CD8-positive, alpha-beta memory T cell (primary cell): ENCODE results near the gene MDN1. TPM values are rescaled to one million over a fixed set of nuclear protein-coding genes. Genes with fewer than 3 reads are reported as not detected.

Experiments
- CTCF ChIA-PET: fragments of 350-600 bp; sonication (Branson Sonifier 250); formaldehyde crosslinking; loops from one replicate; lab custom pipeline; 2021; ENCODE audit warnings: antibody characterized with exemption; lab: Charles Lee
- POLR2A ChIA-PET: fragments of 350-600 bp; sonication (Branson Sonifier 250); formaldehyde crosslinking; loops from one replicate; lab custom pipeline; 2021; ENCODE audit warnings: antibody characterized with exemption; lab: Charles Lee
- DNase-seq, 5 donors: peaks; one replicate each; pipeline versions ENCODE4 v3.0.0 to v3.0.0-alpha.2; 2020 to 2022; ENCODE audit warnings: mixed read lengths in 1 of 5
- H3K27ac ChIP-seq: one replicate; pipeline ENCODE4 v1.7.0; 2013; ENCODE audit warnings: low read depth, mild to moderate bottlenecking, low read length, moderate library complexity
- H3K27me3 ChIP-seq: 2 replicates; pipeline ENCODE4 v1.7.0; 2013; ENCODE audit warnings: low read length, mild to moderate bottlenecking; ENCODE audit not compliant: insufficient read depth, poor library complexity, severe bottlenecking
- H3K36me3 ChIP-seq: 2 replicates; pipeline ENCODE4 v1.7.0; 2013; ENCODE audit warnings: mild to moderate bottlenecking, low read length, moderate library complexity; ENCODE audit not compliant: insufficient read depth
- H3K4me1 ChIP-seq: 2 replicates; pipeline ENCODE4 v1.7.0; 2013; ENCODE audit warnings: mild to moderate bottlenecking, low read length, moderate library complexity; ENCODE audit not compliant: insufficient read depth
- H3K4me3 ChIP-seq: 2 replicates; pipeline ENCODE4 v1.7.0; 2013; ENCODE audit warnings: mild to moderate bottlenecking, low read length
- H3K9me3 ChIP-seq: 2 replicates; pipeline ENCODE4 v1.7.0; 2013; ENCODE audit warnings: mild to moderate bottlenecking, low read length
- H3K27ac Mint-ChIP-seq, 8 donors: one replicate each; pipeline ENCODE4 v1.8.0; 2020 to 2021; ENCODE audit warnings: mixed read lengths in 8 of 8, mild to moderate bottlenecking in 6 of 8, inconsistent platforms in 3 of 8, moderate library complexity in 3 of 8
- H3K27me3 Mint-ChIP-seq, 2 donors: one replicate each; pipeline ENCODE4 v1.8.0; 2020 to 2021; ENCODE audit warnings: mixed read lengths in 2 of 2, mild to moderate bottlenecking in 1 of 2, moderate library complexity in 1 of 2
- H3K36me3 Mint-ChIP-seq, 3 donors: one replicate each; pipeline ENCODE4 v1.8.0; 2020 to 2021; ENCODE audit warnings: mixed read lengths in 3 of 3, inconsistent platforms in 1 of 3, mild to moderate bottlenecking in 1 of 3
- H3K4me1 Mint-ChIP-seq, 3 donors: one replicate each; pipeline ENCODE4 v1.8.0; 2020 to 2021; ENCODE audit warnings: mixed read lengths in 3 of 3, inconsistent platforms in 1 of 3, mild to moderate bottlenecking in 1 of 3
- H3K4me3 Mint-ChIP-seq, 7 donors: one replicate each; pipeline ENCODE4 v1.8.0; 2020 to 2021; ENCODE audit warnings: mixed read lengths in 7 of 7, mild to moderate bottlenecking in 6 of 7, moderate library complexity in 4 of 7, inconsistent platforms in 2 of 7
- H3K9me3 Mint-ChIP-seq, 5 donors: one replicate each; pipeline ENCODE4 v1.8.0; 2020 to 2022; ENCODE audit warnings: mixed read lengths in 5 of 5, mild to moderate bottlenecking in 3 of 5, moderate library complexity in 2 of 5, inconsistent platforms in 1 of 5
- polyA plus RNA-seq: library from polyadenylated mRNA; unstranded; fragments of 300-500 nt; fragmentation: Illumina TruSeq; gene quantifications from one replicate; pipeline ENCODE4 v1.2.3, GENCODE V29; 2021
- total RNA-seq, 2 experiments: library from RNA; stranded (reverse); gene quantifications; one replicate each; pipeline ENCODE4 v1.2.3, GENCODE V29; 2021

Gene MDN1
- total and polyA plus RNA-seq, 3 experiments from 2014 or later = 8.6 to 63.6 (median 63.3) TPM

- H3K27me3 Mint-ChIP-seq = no peaks in the 10 kb centered on the region
- H3K27ac Mint-ChIP-seq = no peak overlapping the region
- Histone ChIP-seq H3K4me1 (no peaks in the 10 kb centered on the region), H3K36me3 (no peaks in the 10 kb centered on the region), H3K4me3 (no peak overlapping the region), H3K27ac (no peak overlapping the region), H3K27me3 (no peaks in the 10 kb centered on the region), H3K9me3 (no peaks in the 10 kb centered on the region)
- H3K9me3 Mint-ChIP-seq = no peaks in the 10 kb centered on the region
- no peak for DNase-seq
- ChIA-PET POLR2A (no interaction called here), CTCF (interaction anchor here (1.3 to 2.9 kb wide), 2 partner anchors 173 to 233 kb away, joined by 5 to 13 read pairs; no protein-coding TSS in a partner anchor)
- no peaks in the 10 kb centered on the region for H3K36me3 Mint-ChIP-seq
- no peaks in the 10 kb centered on the region for H3K4me1 Mint-ChIP-seq
- no peak overlapping the region for H3K4me3 Mint-ChIP-seq
Measured at GRCh38 chr6:89604653-89605052, 214.9 kb downstream of the MDN1 start.

GRCh38 chr6:89602166-89602565 lies 217.4 kb downstream of the MDN1 start:
- no peaks in the 10 kb centered on the region for H3K36me3 ChIP-seq
- H3K36me3 Mint-ChIP-seq = peaks cover 0 to 4% (median 0%) of the 10 kb centered on the region in 3 donors
- H3K4me3 ChIP-seq = no peak overlapping the region
- DNase-seq = no peak
- no peaks in the 10 kb centered on the region for H3K9me3 Mint-ChIP-seq
- H3K27me3 Mint-ChIP-seq = no peaks in the 10 kb centered on the region
- peak overlapping the region in 1 of 8 donors; percentile 82 for H3K27ac Mint-ChIP-seq
- H3K27me3 ChIP-seq = no peaks in the 10 kb centered on the region
- H3K4me3 Mint-ChIP-seq = no peak overlapping the region
- H3K4me1 Mint-ChIP-seq = peaks cover 0 to 1% (median 0%) of the 10 kb centered on the region in 3 donors
- ChIA-PET CTCF (no interaction called here), POLR2A (no interaction called here)
- no peak overlapping the region for H3K27ac ChIP-seq
- H3K4me1 ChIP-seq = no peaks in the 10 kb centered on the region
- H3K9me3 ChIP-seq = no peaks in the 10 kb centered on the region

GRCh38 chr6:89599727-89600126 lies 219.9 kb downstream of the MDN1 start:
- peaks cover 12% of the 10 kb centered on the region for H3K4me1 ChIP-seq
- no peaks in the 10 kb centered on the region for H3K9me3 Mint-ChIP-seq

GRCh38 chr6:89597988-89598387 lies 221.6 kb downstream of the MDN1 start:
- Histone ChIP-seq H3K27me3 (no peaks in the 10 kb centered on the region), H3K36me3 (no peaks in the 10 kb centered on the region), H3K4me3 (no peak overlapping the region), H3K9me3 (no peaks in the 10 kb centered on the region), H3K4me1 (peaks cover 12% of the 10 kb centered on the region), H3K27ac (no peak overlapping the region)
- CTCF ChIA-PET = interaction anchor here (1.7 kb wide), 1 partner anchor 165 kb away, joined by 5 read pairs; no protein-coding TSS in a partner anchor
- Mint-ChIP-seq H3K27ac (no peak overlapping the region), H3K27me3 (peaks cover 0 to 1% of the 10 kb centered on the region in 2 donors), H3K9me3 (no peaks in the 10 kb centered on the region), H3K36me3 (peaks cover 0 to 12% (median 0%) of the 10 kb centered on the region in 3 donors), H3K4me3 (no peak overlapping the region), H3K4me1 (peaks cover 11 to 14% (median 14%) of the 10 kb centered on the region in 3 donors)
- DNase-seq = no peak
- POLR2A ChIA-PET = no interaction called here

More at GRCh38 chr6:89599727-89600126, 219.9 kb downstream of the MDN1 start:
- H3K36me3 Mint-ChIP-seq = peaks cover 0 to 7% (median 0%) of the 10 kb centered on the region in 3 donors
- H3K27ac Mint-ChIP-seq = no peak overlapping the region
- Histone ChIP-seq H3K4me3 (no peak overlapping the region), H3K9me3 (no peaks in the 10 kb centered on the region), H3K27me3 (no peaks in the 10 kb centered on the region), H3K36me3 (no peaks in the 10 kb centered on the region), H3K27ac (no peak overlapping the region)
- H3K27me3 Mint-ChIP-seq = peaks cover 0 to 1% of the 10 kb centered on the region in 2 donors
- ChIA-PET CTCF (interaction anchor here (1.4 to 1.5 kb wide), 2 partner anchors 9 to 10 kb away, joined by 4 to 6 read pairs; no protein-coding TSS in a partner anchor), POLR2A (no interaction called here)
- no peak overlapping the region for H3K4me3 Mint-ChIP-seq
- H3K4me1 Mint-ChIP-seq = peaks cover 11 to 14% (median 14%) of the 10 kb centered on the region in 3 donors
- DNase-seq = no peak

GRCh38 chr6:89597372-89597771 lies 222.2 kb downstream of the MDN1 start:
- Histone ChIP-seq H3K4me1 (peaks cover 12% of the 10 kb centered on the region), H3K27me3 (no peaks in the 10 kb centered on the region), H3K4me3 (no peak overlapping the region), H3K27ac (no peak overlapping the region), H3K36me3 (no peaks in the 10 kb centered on the region), H3K9me3 (no peaks in the 10 kb centered on the region)
- ChIA-PET POLR2A (no interaction called here), CTCF (interaction anchor here (1.7 kb wide), 1 partner anchor 165 kb away, joined by 5 read pairs; no protein-coding TSS in a partner anchor)
- Mint-ChIP-seq H3K4me1 (peaks cover 11 to 14% (median 14%) of the 10 kb centered on the region in 3 donors), H3K36me3 (peaks cover 0 to 12% (median 0%) of the 10 kb centered on the region in 3 donors), H3K27me3 (peaks cover 0 to 1% of the 10 kb centered on the region in 2 donors), H3K27ac (no peak overlapping the region), H3K9me3 (no peaks in the 10 kb centered on the region), H3K4me3 (no peak overlapping the region)
- no peak for DNase-seq

GRCh38 chr6:89596484-89596883 lies 223.1 kb downstream of the MDN1 start:
- peaks cover 0 to 12% (median 0%) of the 10 kb centered on the region in 3 donors for H3K36me3 Mint-ChIP-seq
- H3K4me3 ChIP-seq = no peak overlapping the region
- peaks cover 11 to 14% (median 14%) of the 10 kb centered on the region in 3 donors for H3K4me1 Mint-ChIP-seq
- H3K4me1 ChIP-seq = peaks cover 12% of the 10 kb centered on the region
- H3K9me3 Mint-ChIP-seq = no peaks in the 10 kb centered on the region
- H3K27me3 Mint-ChIP-seq = peaks cover 0 to 1% of the 10 kb centered on the region in 2 donors
- H3K27me3 ChIP-seq = no peaks in the 10 kb centered on the region
- no peak overlapping the region for H3K4me3 Mint-ChIP-seq
- no peak overlapping the region for H3K27ac ChIP-seq
- ChIA-PET CTCF (interaction anchor here (0.6 to 0.9 kb wide), 2 partner anchors 11 to 164 kb away, joined by 3 to 4 read pairs; partner anchors contain the start of gene ANKRD6), POLR2A (interaction anchor here (0.6 kb wide), 1 partner anchor 10 kb away, joined by 5 read pairs; no protein-coding TSS in a partner anchor)
- DNase-seq = no peak
- H3K9me3 ChIP-seq = no peaks in the 10 kb centered on the region
- no peak overlapping the region for H3K27ac Mint-ChIP-seq
- H3K36me3 ChIP-seq = no peaks in the 10 kb centered on the region

- CTCF ChIA-PET = interaction anchor here (0.9 kb wide), 1 partner anchor 12 kb away, joined by 3 read pairs; no protein-coding TSS in a partner anchor
- Histone ChIP-seq H3K27me3 (no peaks in the 10 kb centered on the region), H3K4me3 (no peak overlapping the region), H3K27ac (no peak overlapping the region), H3K4me1 (peaks cover 12% of the 10 kb centered on the region), H3K9me3 (no peaks in the 10 kb centered on the region), H3K36me3 (no peaks in the 10 kb centered on the region)
- no peak for DNase-seq
- Mint-ChIP-seq H3K27me3 (peaks cover 0 to 1% of the 10 kb centered on the region in 2 donors), H3K36me3 (peaks cover 0 to 12% (median 0%) of the 10 kb centered on the region in 3 donors), H3K4me1 (peaks cover 11 to 14% (median 14%) of the 10 kb centered on the region in 3 donors), H3K9me3 (no peaks in the 10 kb centered on the region), H3K4me3 (no peak overlapping the region), H3K27ac (peak overlapping the region in 2 of 8 donors; percentile 9 to 71)
- POLR2A ChIA-PET = interaction anchor here (0.5 kb wide), 1 partner anchor 243 kb away, joined by 12 read pairs; no protein-coding TSS in a partner anchor
Measured at GRCh38 chr6:89596056-89596455, 223.5 kb downstream of the MDN1 start.
